Hindlimb muscle (tissue), 1 donor: ENCODE measurements around the gene SPRYD3. TPM values are rescaled to one million over a fixed set of nuclear protein-coding genes. Genes with fewer than 3 reads are reported as not detected.
"Not testable (repeated sequence)": the region's sequence is repeated elsewhere in the genome, so short reads cannot be mapped to it uniquely, and the experiment has no call there.

Experiments used
- DNase-seq: peaks from one replicate; pipeline ENCODE4 v3.0.0-alpha.2; 2013
- polyA plus RNA-seq: library from polyadenylated mRNA; unstranded; fragments of 120-200 nt; gene quantifications from one replicate; pipeline ENCODE4 v1.2.1, GENCODE V29; 2013; ENCODE audit not compliant: insufficient read length

The SPRYD3 gene
- polyA plus RNA-seq, 1 donor = 17.4 TPM

GRCh38 chr12:53049571-53050318 lies 29.4 kb downstream of the SPRYD3 start, which contains the start of gene TNS2:
TNS2 (plus strand) TSS chr12:53050065; CDS start chr12:53050186, 121 bp downstream.
- peak; percentile 61 for DNase-seq

DNA sequence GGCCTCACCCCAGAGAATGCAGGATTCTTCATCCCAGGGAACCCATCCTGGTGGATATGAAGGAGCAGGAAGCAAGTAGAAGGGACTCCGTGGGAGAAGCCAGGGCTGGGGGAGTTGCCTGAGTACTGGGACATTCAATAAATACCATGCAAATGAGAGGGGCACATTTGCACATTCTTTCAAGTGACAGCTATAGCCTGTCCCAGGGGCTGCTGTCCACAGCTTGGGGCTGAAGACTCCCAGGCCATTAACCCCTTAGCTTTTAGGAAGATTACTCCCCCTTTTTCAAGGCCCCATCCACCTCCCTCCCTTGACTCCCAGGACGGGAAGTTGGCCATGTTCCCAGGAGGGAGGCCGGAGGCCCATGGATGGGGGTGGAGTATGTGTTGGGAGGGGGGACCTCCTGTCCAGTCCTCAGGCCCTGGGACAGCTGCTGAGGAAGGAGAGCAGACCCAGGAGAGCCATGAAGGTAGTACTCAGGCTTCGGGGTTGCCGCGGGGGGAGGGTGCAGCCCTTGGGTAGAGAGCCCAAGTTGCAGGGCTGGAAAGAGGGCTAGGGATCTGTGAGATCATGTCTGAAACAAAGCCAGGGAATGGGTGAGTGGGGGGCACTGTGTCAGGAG lies 30.3 kb downstream of the SPRYD3 start:
- peak; percentile 76 for DNase-seq

DNA sequence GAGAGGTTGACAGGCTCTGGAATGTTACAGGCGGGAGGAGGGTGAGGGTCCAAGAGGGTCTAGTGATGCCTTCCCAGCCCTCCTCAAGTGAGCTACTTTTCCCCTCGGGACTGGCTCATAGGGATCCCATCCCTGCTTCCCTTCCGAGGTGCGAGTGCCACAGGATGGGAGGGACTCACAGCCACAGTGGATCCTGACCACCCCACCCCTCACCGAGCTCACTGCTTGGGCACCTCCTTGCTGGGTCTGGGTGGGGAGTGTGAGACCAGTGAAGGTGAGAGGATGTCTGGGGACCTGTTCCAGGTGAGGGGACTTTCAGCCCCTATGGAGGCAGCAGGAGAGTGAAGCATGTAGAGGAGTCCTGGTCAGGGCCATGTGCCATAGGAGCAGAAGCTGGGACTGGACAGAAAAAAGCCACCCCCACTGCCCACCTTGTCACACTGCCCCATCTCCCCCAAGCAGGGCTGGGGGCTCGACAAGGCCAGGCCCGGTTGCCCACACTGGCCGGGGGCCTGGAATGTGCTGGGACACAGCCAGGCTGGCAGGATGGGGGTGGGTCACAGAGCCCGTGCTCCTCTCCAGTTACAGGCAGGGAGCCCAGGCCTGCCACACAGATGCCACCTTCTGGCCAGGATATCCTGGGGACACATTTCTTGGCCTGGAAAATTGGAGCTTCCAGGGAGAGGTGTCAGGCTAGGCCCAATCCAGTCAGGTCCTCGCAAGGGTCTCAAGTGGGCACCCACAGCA lies 31.0 kb downstream of the SPRYD3 start:
- peak; percentile 49 for DNase-seq

DNA sequence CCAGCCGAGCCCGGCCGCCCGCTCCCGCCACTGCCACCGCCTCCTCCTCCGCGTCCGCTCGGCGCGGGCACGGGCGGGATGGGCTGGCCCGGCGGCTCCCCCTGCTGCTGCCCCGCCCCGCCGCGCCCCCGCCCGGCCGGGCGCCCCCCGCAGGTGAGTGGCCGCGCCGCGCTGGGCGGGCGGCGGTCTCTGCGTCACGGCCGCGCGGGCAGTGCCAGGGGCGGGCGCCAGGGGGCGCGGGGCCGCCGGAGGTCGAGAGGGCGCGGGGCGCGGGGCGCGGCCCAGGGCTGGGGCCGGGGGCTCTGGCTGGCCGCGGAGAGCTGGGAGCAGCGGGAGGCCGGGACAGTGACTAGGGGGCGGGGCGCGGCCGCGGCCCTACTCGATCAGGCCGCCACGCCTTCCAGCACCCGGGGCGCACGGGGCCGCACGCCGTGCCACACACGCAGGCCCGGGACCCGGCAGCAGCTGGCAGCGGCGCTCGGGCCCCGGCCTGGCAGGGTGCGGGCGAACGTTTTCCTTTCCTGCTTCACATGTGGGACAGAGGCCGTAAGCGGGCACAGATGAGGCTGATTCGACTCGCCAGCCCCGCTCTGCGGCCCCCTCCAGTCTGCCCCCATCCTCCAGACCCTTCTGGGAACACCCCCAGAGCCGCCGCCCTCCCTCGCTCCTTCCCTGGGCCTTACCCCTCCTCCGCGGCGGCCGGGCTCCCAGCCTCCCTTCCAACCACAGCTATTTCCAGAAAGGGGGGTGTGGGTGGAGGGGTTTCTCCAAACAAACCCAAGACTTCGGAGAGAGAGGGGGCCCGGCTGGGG lies 31.8 kb downstream of the SPRYD3 start:
- peak; percentile 85 for DNase-seq

DNA sequence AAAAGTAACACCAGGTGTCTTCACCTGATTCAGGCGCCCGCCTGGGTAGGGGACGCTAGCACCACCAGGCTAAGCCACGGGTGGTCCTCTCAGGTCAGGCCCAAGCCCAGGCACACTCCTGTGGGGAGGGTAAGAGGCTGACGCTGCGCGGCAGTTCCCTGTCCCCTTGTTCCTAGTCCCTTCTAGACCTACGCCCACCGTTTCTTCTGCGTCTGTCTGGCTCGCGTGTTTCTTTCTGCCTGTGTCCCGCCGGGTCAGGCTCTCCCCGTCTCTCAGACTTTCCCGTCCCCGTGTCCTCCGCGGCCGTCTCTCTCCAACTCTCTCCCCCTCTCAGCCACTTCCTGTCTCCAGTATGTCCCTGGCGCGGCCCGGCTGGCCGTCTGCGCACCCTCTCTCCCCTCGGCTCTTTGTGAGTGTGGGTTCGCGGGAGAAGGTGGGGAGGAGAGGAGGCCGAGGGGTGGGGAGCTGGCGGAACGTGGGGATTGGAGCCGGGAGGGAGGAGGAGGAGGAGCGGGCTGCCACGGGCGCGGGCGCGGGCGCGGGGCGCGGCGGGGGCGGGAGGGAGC lies 32.5 kb downstream of the SPRYD3 start:
- peak; percentile 90 for DNase-seq

DNA sequence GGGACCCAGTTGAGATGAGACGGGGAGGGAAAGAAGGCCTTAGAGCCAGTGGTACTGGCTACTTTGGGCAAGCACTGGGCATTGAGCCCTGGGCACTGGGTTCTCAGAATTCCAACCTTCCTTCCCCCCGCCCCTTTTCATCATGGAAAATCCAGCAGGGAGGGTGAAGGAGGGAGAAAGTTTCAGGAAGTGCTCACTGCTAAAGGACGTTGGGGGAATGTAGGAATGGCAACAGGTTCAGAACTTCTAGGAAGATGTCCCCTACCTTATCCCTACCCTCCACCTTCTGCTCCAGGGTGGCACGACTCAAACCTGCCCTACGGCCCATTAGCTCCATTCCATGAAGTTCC lies 33.5 kb downstream of the SPRYD3 start:
- DNase-seq = peak; percentile 64

GRCh38 chr12:53044896-53045695 lies 34.1 kb downstream of the SPRYD3 start:
- no peak for DNase-seq

GRCh38 chr12:53044052-53044581 lies 35.1 kb downstream of the SPRYD3 start:
- DNase-seq = peak; percentile 78

DNA sequence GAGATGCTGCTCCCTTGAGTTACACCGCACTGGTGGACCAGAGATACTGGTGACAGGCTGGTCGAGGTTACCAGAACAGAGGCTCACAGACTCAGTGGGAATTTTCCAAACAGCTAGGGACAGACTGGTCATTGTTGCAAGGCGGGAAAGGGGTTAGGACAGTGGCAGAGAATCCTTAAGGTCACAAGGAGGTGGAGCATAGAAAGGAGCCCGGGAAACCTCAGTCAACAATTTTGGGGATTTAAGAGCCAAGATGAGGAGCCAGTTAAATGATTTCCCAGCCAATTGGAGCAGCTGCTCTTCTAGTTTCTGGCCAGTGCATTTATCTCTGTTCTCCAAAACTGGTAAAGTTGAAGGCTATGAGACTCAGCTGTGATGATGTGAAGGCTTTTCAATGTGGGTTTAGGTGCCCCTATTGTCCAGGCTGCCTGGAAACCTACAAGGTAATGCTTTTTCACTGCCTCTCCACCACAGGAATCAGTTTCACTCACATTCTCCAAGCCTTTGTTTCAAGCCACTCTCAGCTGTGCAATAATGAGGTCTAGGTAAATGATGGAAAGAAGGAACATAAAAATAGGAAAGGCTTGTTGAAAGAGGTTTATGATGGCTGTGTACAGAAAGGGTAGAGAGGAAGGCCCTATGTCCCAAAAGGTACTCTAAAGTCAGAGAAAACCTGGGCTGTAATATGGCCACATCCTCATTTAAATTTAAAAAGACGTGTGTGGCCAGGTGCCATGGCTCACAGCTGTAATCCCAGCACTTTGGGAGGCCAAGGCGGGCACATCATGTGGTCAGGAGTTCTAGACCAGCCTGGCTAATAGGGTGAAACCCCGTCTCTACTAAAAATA lies 36.4 kb downstream of the SPRYD3 start:
- no peak for DNase-seq

DNA sequence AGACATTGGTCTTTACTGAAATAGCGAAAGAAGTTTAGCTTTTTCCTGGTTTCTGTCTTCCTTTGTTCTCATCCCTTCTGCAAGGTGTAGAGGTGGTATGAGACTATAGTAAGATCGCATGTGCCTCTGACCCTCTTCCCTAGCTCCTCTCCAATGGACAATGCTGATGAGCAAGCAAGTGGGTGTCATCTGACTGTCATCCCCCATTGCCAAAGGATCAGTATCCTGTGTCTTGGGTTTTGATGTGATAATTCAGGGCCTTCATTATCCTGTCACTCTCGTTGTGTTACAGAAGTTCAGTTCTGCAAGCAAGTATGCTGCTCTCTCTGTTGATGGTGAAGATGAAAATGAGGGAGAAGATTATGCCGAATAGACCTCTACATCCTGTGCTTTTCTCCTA lies 39.3 kb downstream of the SPRYD3 start:
- DNase-seq = no peak

DNA sequence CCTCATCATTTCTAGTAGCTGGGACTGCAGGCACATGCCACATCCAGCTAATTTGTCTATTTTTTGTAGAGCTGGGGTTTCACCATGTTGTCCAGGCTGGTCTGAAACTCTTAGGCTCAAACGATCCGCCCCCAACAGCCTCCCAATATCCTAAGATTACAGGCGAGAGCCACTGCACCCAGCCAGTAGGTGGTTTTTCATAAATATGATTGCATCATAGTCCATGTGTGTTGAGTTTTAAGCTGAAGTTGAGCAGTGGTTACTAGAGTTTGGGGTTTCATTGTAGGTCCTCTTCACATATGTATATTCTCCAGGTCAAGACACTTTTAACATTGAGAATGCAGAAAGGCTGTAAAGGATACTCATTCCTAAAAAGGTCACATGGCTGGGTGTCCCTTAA lies 42.4 kb downstream of the SPRYD3 start:
- DNase-seq = no peak

DNA sequence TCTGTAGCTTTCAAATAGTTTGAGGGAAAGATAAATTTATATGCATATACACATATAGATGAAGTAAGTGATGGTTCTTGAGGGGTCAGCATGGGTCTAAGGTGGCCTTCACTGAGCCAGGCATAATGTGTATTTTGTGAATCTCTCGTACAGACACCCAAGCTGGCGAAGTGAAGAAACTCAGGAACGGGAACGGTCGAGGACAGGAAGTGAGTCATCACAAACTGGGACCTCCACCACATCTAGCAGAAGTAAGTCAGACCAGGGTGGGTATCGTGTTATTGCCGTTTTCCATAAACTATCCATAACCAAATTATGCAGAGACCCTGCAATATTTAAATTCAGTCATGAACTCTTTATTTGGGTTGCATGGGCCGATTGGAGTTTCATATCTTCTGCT lies 44.7 kb downstream of the SPRYD3 start:
- DNase-seq = no peak

DNA sequence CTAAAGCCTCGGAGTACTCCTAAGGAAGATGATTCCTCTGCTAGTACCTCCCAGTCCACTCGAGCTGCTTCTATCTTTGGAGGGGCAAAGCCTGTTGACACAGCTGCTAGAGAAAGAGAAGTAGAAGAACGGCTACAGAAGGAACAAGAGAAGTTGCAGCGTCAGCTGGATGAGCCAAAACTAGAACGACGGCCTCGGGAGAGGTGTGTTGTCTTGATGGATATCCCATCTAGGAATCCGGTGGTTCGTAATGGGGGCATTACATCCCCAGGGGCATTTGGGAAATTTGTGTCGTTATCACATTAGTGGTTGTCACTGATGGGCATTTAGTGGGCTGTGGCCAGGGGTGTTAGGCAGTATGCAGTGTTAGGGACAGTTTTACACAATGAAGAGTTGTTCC lies 45.4 kb downstream of the SPRYD3 start:
- not testable (repeated sequence) for DNase-seq

- no peak for DNase-seq
Measured at GRCh38 chr12:53031616-53032015, 47.6 kb downstream of the SPRYD3 start.

DNA sequence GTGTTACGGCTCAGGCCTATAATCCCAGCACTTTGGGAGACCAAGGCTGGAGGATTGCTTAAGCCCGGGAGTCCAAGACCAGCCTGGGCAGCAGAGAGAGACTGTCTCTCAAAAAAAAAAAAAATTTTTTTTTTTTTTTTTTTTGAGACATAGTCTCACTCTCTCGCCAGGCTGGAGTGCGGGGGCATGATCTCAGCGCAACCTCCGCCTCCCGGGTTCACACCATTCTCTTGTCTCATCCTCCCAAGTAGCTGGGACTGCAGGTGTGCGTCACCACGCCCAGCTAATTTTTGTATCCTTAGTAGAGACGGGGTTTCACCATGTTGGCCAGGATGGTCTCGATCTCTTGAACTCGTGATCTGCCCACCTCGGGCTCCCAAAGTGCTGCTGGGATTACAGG lies 52.2 kb downstream of the SPRYD3 start:
- DNase-seq = not testable (repeated sequence)

DNA sequence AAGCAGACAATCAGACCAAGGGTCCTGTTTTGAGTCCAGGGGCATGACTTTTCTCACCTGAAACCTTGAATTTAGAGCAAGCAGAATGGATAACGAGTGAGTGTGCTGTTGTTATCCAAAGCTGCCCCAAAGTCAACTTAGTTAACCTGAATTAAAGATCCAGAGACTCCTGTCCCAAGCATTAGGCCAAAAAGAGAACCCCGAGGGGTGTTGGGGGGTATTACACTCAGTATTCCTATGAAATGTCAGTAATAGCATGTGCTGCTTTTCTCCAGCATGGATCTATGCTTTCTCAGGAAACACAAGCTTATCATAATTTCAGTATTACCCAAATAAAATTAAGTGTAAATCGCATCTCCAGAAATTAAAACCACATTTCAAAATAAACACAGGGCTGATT lies 53.9 kb downstream of the SPRYD3 start:
- no peak for DNase-seq

- DNase-seq = no peak
Measured at GRCh38 chr12:53014709-53015108, 64.5 kb downstream of the SPRYD3 start.
